HepG2 (cell line): ENCODE results near the gene CEBPE. TPM values are rescaled to one million over a fixed set of nuclear protein-coding genes. Genes with fewer than 3 reads are reported as not detected.
A peak's percentile ranks its signal among the peaks of the same experiment; 100 is the strongest.

Experiments used
- ATAC-seq: fragments of 200-7000 bp; cut with Tn5 transposase; 3 replicates; pipeline ENCODE4 v1.9.1; 2020; ENCODE audit warnings: mild to moderate bottlenecking, moderate library complexity
- BruUV-seq: library from RNA; stranded (reverse); fragments of 400-500 nt; replicated peaks from 2 replicates; lab custom pipeline; 2021; lab: Mats Ljungman, UMichigan
- CTCF ChIA-PET: fragments of 300-600 bp; formaldehyde crosslinking; extraction: SDS; loops from one replicate; lab custom pipeline; 2021; ENCODE audit warnings: low total read pairs, inconsistent platforms, low intra/inter-chr PET ratio; lab: Yijun Ruan, JAX
- POLR2A ChIA-PET: fragments of 350-600 bp; sonication (Branson Sonifier 250); formaldehyde crosslinking; loops from one replicate; lab custom pipeline; 2020; ENCODE audit warnings: antibody characterized with exemption, inconsistent platforms; lab: Yijun Ruan, JAX
- DNase-seq: peaks from one replicate; pipeline ENCODE4 v3.0.0-alpha.2; 2015; ENCODE audit warnings: low spot score
- FAIRE-seq: peaks from 3 replicates; lab custom pipeline; 2011; peaks lifted over from hg19 to GRCh38; lab: Jason Lieb, UNC
- H2AFZ ChIP-seq: one replicate; pipeline ENCODE4 v1.6.1; 2011; ENCODE audit warnings: low read length, inconsistent platforms
- H3K27ac ChIP-seq: fragments of 300-600 bp; 3 replicates; pipeline ENCODE4 v1.8.0; 2011; ENCODE audit warnings: mixed run types, mild to moderate bottlenecking, mixed read lengths, low read length, inconsistent platforms; ENCODE audit not compliant: insufficient read depth; ENCODE audit errors: extremely low read length
- H3K27me3 ChIP-seq, 2 experiments: fragments of 200-600 bp in 1 of 2; 2 replicates in 1 of 2; 3 replicates in 1 of 2; pipeline versions ENCODE4 v1.6.0 to v1.8.0; 2011; ENCODE audit warnings: low read length in 2 of 2, mild to moderate bottlenecking in 2 of 2, moderate library complexity in 2 of 2, inconsistent platforms in 1 of 2; ENCODE audit not compliant: insufficient read depth in 2 of 2, control insufficient read depth in 1 of 2
- H3K36me3 ChIP-seq, 2 experiments: fragments of 200-600 bp in 1 of 2; replicated peaks in 1 of 2; 2 replicates in 1 of 2; 3 replicates in 1 of 2; pipeline versions ENCODE4 v1.5.1 to v1.8.0; 2011; ENCODE audit warnings: low read length in 2 of 2, inconsistent platforms in 1 of 2; ENCODE audit not compliant: insufficient read depth in 2 of 2, control insufficient read depth in 1 of 2
- H3K4me1 ChIP-seq: 2 replicates; pipeline ENCODE4 v1.5.1; 2012; ENCODE audit warnings: low read length, inconsistent platforms; ENCODE audit not compliant: insufficient read depth
- H3K4me2 ChIP-seq: 2 replicates; pipeline ENCODE4 v1.6.0; 2011; ENCODE audit warnings: low read depth, low read length, inconsistent platforms
- H3K4me3 ChIP-seq, 3 experiments: fragments of 200-600 bp in 1 of 3; sonication (generic), shearing (Covaris generic) in 1 of 3; replicated peaks in 1 of 3; 2 replicates each; pipeline ENCODE4 v1.5.1; 2011 to 2016; ENCODE audit warnings: low read length in 3 of 3, inconsistent platforms in 2 of 3, low read depth in 2 of 3, mild to moderate bottlenecking in 2 of 3, control low read depth in 1 of 3, mixed read lengths in 1 of 3; ENCODE audit not compliant: insufficient read depth in 1 of 3
- H3K79me2 ChIP-seq: one replicate; pipeline ENCODE4 v1.6.1; 2011; ENCODE audit warnings: low read length, inconsistent platforms; ENCODE audit not compliant: insufficient read depth
- H3K9ac ChIP-seq: 2 replicates; pipeline ENCODE4 v1.6.0; 2011; ENCODE audit warnings: mild to moderate bottlenecking, low read depth, low read length, inconsistent platforms; ENCODE audit not compliant: insufficient read depth
- H3K9me3 ChIP-seq: 2 replicates; pipeline ENCODE4 v1.5.1; 2012; ENCODE audit warnings: mild to moderate bottlenecking, low read length
- H4K20me1 ChIP-seq: 2 replicates; pipeline ENCODE4 v1.6.0; 2011; ENCODE audit warnings: inconsistent platforms, mild to moderate bottlenecking, low read length, moderate library complexity; ENCODE audit not compliant: insufficient read depth
- CBFB ChIP-seq: sonication (generic); formaldehyde crosslinking; IDR thresholded peaks from 2 replicates; pipeline ENCODE4 v1.4.0; 2020; ENCODE audit warnings: missing genetic modification reagents
- CCDC6 ChIP-seq: sonication (generic); formaldehyde crosslinking; IDR thresholded peaks from 2 replicates; pipeline ENCODE4 v1.8.1; 2022; ENCODE audit warnings: mild to moderate bottlenecking, missing genetic modification reagents, moderate library complexity
- ELF1 ChIP-seq: sonication (generic); formaldehyde crosslinking; IDR thresholded peaks from 2 replicates; pipeline ENCODE4 v1.4.0; 2020; ENCODE audit warnings: missing genetic modification reagents
- HDAC1 ChIP-seq: sonication (generic); formaldehyde crosslinking; IDR thresholded peaks from 2 replicates; pipeline ENCODE4 v1.5.1; 2020; ENCODE audit warnings: mild to moderate bottlenecking, missing genetic modification reagents
- HNRNPLL ChIP-seq: fragments of 200-400 bp; formaldehyde crosslinking; IDR thresholded peaks from 2 replicates; pipeline ENCODE4 v1.6.1; 2017; ENCODE audit warnings: mild to moderate bottlenecking, low read depth, low read length; ENCODE audit not compliant: poor library complexity, severe bottlenecking
- KLF9 ChIP-seq: IDR thresholded peaks from 2 replicates; pipeline ENCODE4 v1.6.1; 2016; ENCODE audit warnings: low read depth
- MAFK ChIP-seq, 2 experiments: IDR thresholded peaks in 1 of 2; conservative IDR thresholded peaks in 1 of 2; 2 replicates each; pipeline ENCODE4 v1.6.1; 2011; ENCODE audit warnings: improper control_type of control experiment in 2 of 2, low read length in 2 of 2
- NKX3-1 ChIP-seq: sonication (generic); formaldehyde crosslinking; IDR thresholded peaks from 2 replicates; pipeline ENCODE4 v1.5.0; 2020; ENCODE audit warnings: missing genetic modification reagents
- SALL1 ChIP-seq: sonication (generic); formaldehyde crosslinking; IDR thresholded peaks from 2 replicates; pipeline ENCODE4 v1.8.0; 2022; ENCODE audit warnings: mild to moderate bottlenecking, missing genetic modification reagents
- SKI ChIP-seq: fragments of 450-650 bp; IDR thresholded peaks from one replicate; pipeline ENCODE4 v1.6.1; 2018; ENCODE audit warnings: mild to moderate bottlenecking; ENCODE audit not compliant: partially characterized antibody
- ZFP91 ChIP-seq: sonication (generic); formaldehyde crosslinking; IDR thresholded peaks from 2 replicates; pipeline ENCODE4 v1.9.0; 2022; ENCODE audit warnings: missing genetic modification reagents, mild to moderate bottlenecking, borderline replicate concordance
- ZNF12 ChIP-seq: sonication (generic); formaldehyde crosslinking; IDR thresholded peaks from 2 replicates; pipeline ENCODE4 v1.5.0; 2020; ENCODE audit warnings: missing genetic modification reagents
- ZNF121 ChIP-seq: sonication (generic); formaldehyde crosslinking; IDR thresholded peaks from 2 replicates; pipeline ENCODE4 v1.5.0; 2020; ENCODE audit warnings: mild to moderate bottlenecking, missing genetic modification reagents
- ZNF224 ChIP-seq: sonication (generic); formaldehyde crosslinking; IDR thresholded peaks from 2 replicates; pipeline ENCODE4 v1.5.0; 2020; ENCODE audit warnings: mild to moderate bottlenecking, missing genetic modification reagents
- ZNF225 ChIP-seq: sonication (generic); formaldehyde crosslinking; IDR thresholded peaks from 2 replicates; pipeline ENCODE4 v1.4.0; 2020; ENCODE audit warnings: mild to moderate bottlenecking, missing genetic modification reagents
- ZNF251 ChIP-seq: sonication (generic); formaldehyde crosslinking; IDR thresholded peaks from 2 replicates; pipeline ENCODE4 v1.9.0; 2021; ENCODE audit warnings: mild to moderate bottlenecking, missing genetic modification reagents
- ZNF547 ChIP-seq: sonication (generic); formaldehyde crosslinking; IDR thresholded peaks from 2 replicates; pipeline ENCODE4 v1.5.1; 2020; ENCODE audit warnings: mild to moderate bottlenecking, missing genetic modification reagents
- ZNF660 ChIP-seq: sonication (generic); formaldehyde crosslinking; IDR thresholded peaks from 2 replicates; pipeline ENCODE4 v1.5.1; 2020; ENCODE audit warnings: mild to moderate bottlenecking, low read depth, missing genetic modification reagents, borderline replicate concordance
- ZNF775 ChIP-seq: sonication (generic); formaldehyde crosslinking; IDR thresholded peaks from 2 replicates; pipeline ENCODE4 v1.4.0; 2020; ENCODE audit warnings: missing genetic modification reagents, mild to moderate bottlenecking, moderate library complexity, borderline replicate concordance
- WGBS: methylation state at CpG from one replicate; pipeline ENCODE4 v1.1.6; 2017; ENCODE audit warnings: low lambda C conversion rate; 5-methylcytosine and 5-hydroxymethylcytosine counted together
- in situ Hi-C: cut with HindIII; loops from 2 replicates; pipeline ENCODE4 v1.10.0; 2017; ENCODE audit warnings: low pct_unique_long_range_greater_than_20kb; ENCODE audit not compliant: extremely low pct_ligation_motif_present
- intact Hi-C: fragments of 100-400 bp; cut with micrococcal nuclease; formaldehyde crosslinking; loops from one replicate; pipeline ENCODE4 v1.10.0; 2022; ENCODE audit not compliant: unreplicated experiment
- polyA plus RNA-seq, 8 experiments: library from polyadenylated mRNA; depleted of rRNA in 3 of 8; stranded (reverse) in 7 of 8; unstranded in 1 of 8; fragments of >200 nt; fragmentation: Illumina TruSeq in 4 of 8; extraction: Trizol in 4 of 8; gene quantifications; 2 replicates each; pipeline versions ENCODE4 v1.2.1 to v1.2.3, GENCODE V29; 2011 to 2016; ENCODE audit warnings: low read depth in 4 of 8, missing spikeins in 1 of 8, mixed read lengths in 1 of 8; ENCODE audit not compliant: insufficient read depth in 1 of 8
- total RNA-seq, 5 experiments: library from RNA; depleted of rRNA; stranded (reverse); fragments of >200 nt; fragmentation: Illumina TruSeq; extraction: Trizol; gene quantifications; 2 replicates each; pipeline ENCODE4 v1.2.3, GENCODE V29; 2016; ENCODE audit warnings: low read depth in 1 of 5

The CEBPE gene
- total and polyA plus RNA-seq, 2 of the 13 experiments (the other 11 are each of a cell fraction or from before 2014, with no cell fraction given) = 0.09 to 0.11 TPM

GRCh38 chr14:23151342-23151741 is 32.3 kb upstream of the CEBPE start:
- no peaks in the 10 kb centered on the region for H3K36me3 ChIP-seq
- H3K9me3 ChIP-seq = no peaks in the 10 kb centered on the region
- POLR2A ChIA-PET = interaction anchor here (1.3 kb wide), 1 partner anchor 56 kb away, joined by 7 read pairs; the partner anchor contains the start of genes ACIN1 and C14orf119
- 7% methylated on average over 2 of the region's 2 CpGs for WGBS
- H2AFZ ChIP-seq = no peak overlapping the region
- intact Hi-C loops (no loop called here), in situ Hi-C loops (no loop called here)
- H4K20me1 ChIP-seq = no peaks in the 10 kb centered on the region
- H3K4me3 ChIP-seq = no peak overlapping the region
- FAIRE-seq (no peak), DNase-seq (no peak), ATAC-seq (no peak)
- no peaks in the 10 kb centered on the region for H3K4me1 ChIP-seq
- no peak overlapping the region for H3K4me2 ChIP-seq
- peaks cover 14 to 51% of the 10 kb centered on the region in 2 experiments for H3K27me3 ChIP-seq
- H3K79me2 ChIP-seq = no peaks in the 10 kb centered on the region
- no peak overlapping the region for H3K27ac ChIP-seq
- no TSS peak for BruUV-seq
- H3K9ac ChIP-seq = no peak overlapping the region
- CTCF ChIA-PET = no interaction called here
- TF ChIP-seq HNRNPLL (no peak), ZNF775 (no peak), ZNF121 (CRISPR knock-in tag) (peak; percentile 35; the same call in 1 of the 2 replicates), ZFP91 (no peak), KLF9 (CRISPR knock-in tag) (no peak)

GRCh38 chr14:23149745-23150144 is 30.7 kb upstream of the CEBPE start:
- no peak overlapping the region for H2AFZ ChIP-seq
- H3K4me1 ChIP-seq = no peaks in the 10 kb centered on the region
- no TSS peak for BruUV-seq
- no peak for FAIRE-seq
- no peak overlapping the region for H3K9ac ChIP-seq
- H3K27ac ChIP-seq = no peak overlapping the region
- intact Hi-C loops = no loop called here
- H4K20me1 ChIP-seq = no peaks in the 10 kb centered on the region
- H3K4me2 ChIP-seq = no peak overlapping the region
- TF ChIP-seq SKI (no peak), ZNF251 (CRISPR knock-in tag) (no peak), KLF9 (CRISPR knock-in tag) (no peak), ELF1 (CRISPR knock-in tag) (no peak), ZNF12 (CRISPR knock-in tag) (no peak), CBFB (no peak), CCDC6 (CRISPR knock-in tag) (no peak), ZNF547 (CRISPR knock-in tag) (no peak), HDAC1 (CRISPR knock-in tag) (no peak), NKX3-1 (no peak), ZNF660 (CRISPR knock-in tag) (no peak), ZNF224 (CRISPR knock-in tag) (no peak), MAFK (conservative IDR thresholded peaks at IDR 0.05 in 1 of 2, IDR thresholded peaks at IDR 0.05 in 1 of 2; ENCODE audit: low read length in 2 of 2) (no peak), ZNF225 (no peak), SALL1 (CRISPR knock-in tag) (no peak)
- no peak overlapping the region for H3K4me3 ChIP-seq
- POLR2A ChIA-PET = no interaction called here
- in situ Hi-C loops = no loop called here
- H3K79me2 ChIP-seq = no peaks in the 10 kb centered on the region
- DNase-seq = no peak
- CTCF ChIA-PET = no interaction called here
- ATAC-seq = no peak
- H3K27me3 ChIP-seq = peaks cover 12 to 50% of the 10 kb centered on the region in 2 experiments
- H3K36me3 ChIP-seq = no peaks in the 10 kb centered on the region
- H3K9me3 ChIP-seq = no peaks in the 10 kb centered on the region
